G401 (cell line): ENCODE measurements around the gene KRT85. TPM values are rescaled to one million over a fixed set of nuclear protein-coding genes. Genes with fewer than 3 reads are reported as not detected.

Experiments
- DNase-seq: peaks from one replicate; pipeline ENCODE4 v3.0.0-alpha.2; 2015; ENCODE audit warnings: low spot score
- in situ Hi-C: cut with HindIII; loops from 2 replicates; pipeline ENCODE4 v1.10.0; 2016; ENCODE audit warnings: low sequenced_read_pairs, mixed read lengths
- total RNA-seq: library from RNA; depleted of rRNA; stranded (reverse); fragments of >200 nt; shearing (Covaris generic); gene quantifications from 2 replicates; pipeline ENCODE4 v1.2.3, GENCODE V29; 2014

The KRT85 gene
- total RNA-seq, 1 experiment from 2014 or later: not detected

GRCh38 chr12:52398176-52398575 is 30.9 kb upstream of the KRT85 start:
- DNase-seq: no peak
- in situ Hi-C loops: no loop called here

- DNase-seq: no peak
- in situ Hi-C loops: no loop called here
Observed at GRCh38 chr12:52396656-52397055, 29.4 kb upstream of the KRT85 start.

GRCh38 chr12:52395761-52396434 is 28.6 kb upstream of the KRT85 start:
- in situ Hi-C loops: no loop called here
- no peak for DNase-seq

- in situ Hi-C loops: no loop called here
- DNase-seq: no peak
Observed at GRCh38 chr12:52394836-52395405, 27.6 kb upstream of the KRT85 start.

- no peak for DNase-seq
- in situ Hi-C loops: no loop called here
Observed at GRCh38 chr12:52392465-52393007, 25.3 kb upstream of the KRT85 start.

GRCh38 chr12:52391618-52392002 is 24.3 kb upstream of the KRT85 start:
- no peak for DNase-seq
- in situ Hi-C loops: no loop called here

- in situ Hi-C loops: no loop called here
- no peak for DNase-seq
Observed at GRCh38 chr12:52390739-52391617, 23.7 kb upstream of the KRT85 start.

- DNase-seq: no peak
- in situ Hi-C loops: no loop called here
Observed at GRCh38 chr12:52389313-52390207, 22.3 kb upstream of the KRT85 start.

GRCh38 chr12:52387859-52388258 is 20.6 kb upstream of the KRT85 start:
- in situ Hi-C loops: no loop called here
- DNase-seq: no peak

- no peak for DNase-seq
- in situ Hi-C loops: no loop called here
Observed at GRCh38 chr12:52385226-52385702, 18.0 kb upstream of the KRT85 start, which contains the start of gene KRT84. KRT84 (minus strand) TSS chr12:52385652; CDS start chr12:52385585, 67 bp downstream.

- DNase-seq: no peak
- in situ Hi-C loops: no loop called here
Observed at GRCh38 chr12:52383331-52383730, 16.1 kb upstream of the KRT85 start.

GRCh38 chr12:52382854-52383253 is 15.6 kb upstream of the KRT85 start:
- no peak for DNase-seq
- in situ Hi-C loops: no loop called here

GRCh38 chr12:52381206-52381605 is 13.9 kb upstream of the KRT85 start:
- DNase-seq: no peak
- in situ Hi-C loops: no loop called here

GRCh38 chr12:52380271-52380694 is 13.0 kb upstream of the KRT85 start:
- peak; percentile 43 for DNase-seq
- in situ Hi-C loops: no loop called here

GRCh38 chr12:52379536-52379935 is 12.3 kb upstream of the KRT85 start:
- no peak for DNase-seq
- in situ Hi-C loops: no loop called here

GRCh38 chr12:52378091-52378490 is 10.8 kb upstream of the KRT85 start:
- no peak for DNase-seq
- in situ Hi-C loops: no loop called here

GRCh38 chr12:52377266-52377665 is 10.0 kb upstream of the KRT85 start:
- in situ Hi-C loops: no loop called here
- DNase-seq: no peak

GRCh38 chr12:52372216-52373154 is 5.2 kb upstream of the KRT85 start:
- peak; percentile 32 for DNase-seq
- in situ Hi-C loops: no loop called here
